Renal cortex interstitium (tissue), 11 donors: ENCODE measurements around the gene SLCO1A2. TPM values are rescaled to one million over a fixed set of nuclear protein-coding genes. Genes with fewer than 3 reads are reported as not detected.

Experiments used
- DNase-seq, 11 donors: peaks; one replicate each; pipeline ENCODE4 v3.0.0-alpha.2; 2013; ENCODE audit warnings: low read depth in 9 of 11, low spot score in 4 of 11; ENCODE audit errors: extremely low read depth in 1 of 11
- polyA plus RNA-seq, 3 donors: library from polyadenylated mRNA; unstranded; fragments of 120-200 nt; gene quantifications; one replicate each; pipeline ENCODE4 v1.2.1, GENCODE V29; 2013; ENCODE audit not compliant: insufficient read length in 3 of 3

The SLCO1A2 gene
- polyA plus RNA-seq, 3 donors, result 0.12 to 0.33 (median 0.17) TPM

- DNase-seq, result no peak
These were observed 2.7 kb upstream of the SLCO1A2 start for GRCh38 chr12:21337453-21337852.

GRCh38 chr12:21336656-21337055 is 1.9 kb upstream of the SLCO1A2 start:
- no peak for DNase-seq

- no peak for DNase-seq
These were observed 3.9 kb downstream of the SLCO1A2 start for GRCh38 chr12:21330682-21331253.

- no peak for DNase-seq
These were observed 6.1 kb downstream of the SLCO1A2 start for GRCh38 chr12:21328578-21328977.

GRCh38 chr12:21324551-21324950 is 10.2 kb downstream of the SLCO1A2 start:
- DNase-seq, result no peak

- no peak for DNase-seq
These were observed 11.0 kb downstream of the SLCO1A2 start for GRCh38 chr12:21323736-21324135.

- DNase-seq, result no peak
These were observed 25.9 kb downstream of the SLCO1A2 start for GRCh38 chr12:21308785-21309184.

GRCh38 chr12:21305661-21306060 is 29.1 kb downstream of the SLCO1A2 start:
- no peak for DNase-seq

GRCh38 chr12:21300632-21301031 is 34.1 kb downstream of the SLCO1A2 start:
- DNase-seq, result no peak

- DNase-seq, result no peak
These were observed 37.8 kb downstream of the SLCO1A2 start for GRCh38 chr12:21296751-21297406.

- no peak for DNase-seq
These were observed 38.4 kb downstream of the SLCO1A2 start for GRCh38 chr12:21296348-21296747.

GRCh38 chr12:21294176-21294575 is 40.5 kb downstream of the SLCO1A2 start:
- DNase-seq, result no peak

- DNase-seq, result no peak
These were observed 42.6 kb downstream of the SLCO1A2 start for GRCh38 chr12:21292111-21292510.

- no peak for DNase-seq
These were observed 45.0 kb downstream of the SLCO1A2 start for GRCh38 chr12:21289698-21290097.

GRCh38 chr12:21276826-21277225 is 57.9 kb downstream of the SLCO1A2 start:
- no peak for DNase-seq

- DNase-seq, result no peak
These were observed 68.8 kb downstream of the SLCO1A2 start for GRCh38 chr12:21265932-21266331.

GRCh38 chr12:21264232-21264631 is 70.5 kb downstream of the SLCO1A2 start:
- DNase-seq, result no peak

GRCh38 chr12:21257172-21257571 is 77.5 kb downstream of the SLCO1A2 start:
- no peak for DNase-seq

- DNase-seq, result no peak
These were observed 82.6 kb downstream of the SLCO1A2 start for GRCh38 chr12:21252070-21252469.

- no peak for DNase-seq
These were observed 86.0 kb downstream of the SLCO1A2 start for GRCh38 chr12:21248679-21249078.

- no peak for DNase-seq
These were observed 94.9 kb downstream of the SLCO1A2 start for GRCh38 chr12:21239866-21240265.
